HCT116 (cell line): Measurements from ENCODE around the gene KRTAP25-1. TPM values are rescaled to one million over a fixed set of nuclear protein-coding genes. Genes with fewer than 3 reads are reported as not detected.

Source experiments
- ATAC-seq: fragments of 200-7000 bp; cut with Tn5 transposase; 2 replicates; pipeline ENCODE4 v1.9.1; 2020; ENCODE audit warnings: mild to moderate bottlenecking, moderate library complexity
- Bru-seq: library from RNA; stranded (reverse); fragments of 400-500 nt; gene quantifications from one replicate; lab custom pipeline; 2021; lab: Mats Ljungman, UMichigan
- BruChase-seq, 2 experiments: library from RNA; stranded (reverse); fragments of 400-500 nt; gene quantifications; one replicate each; lab custom pipeline; 2021; lab: Mats Ljungman, UMichigan
- BruUV-seq: library from RNA; stranded (reverse); fragments of 400-500 nt; replicated peaks from 2 replicates; lab custom pipeline; 2021; lab: Mats Ljungman, UMichigan
- CTCF ChIA-PET: fragments of 300-600 bp; sonication (Branson Sonifier 250); formaldehyde crosslinking; loops from one replicate; lab custom pipeline; 2021; ENCODE audit warnings: antibody characterized with exemption; lab: Charles Lee
- POLR2A ChIA-PET: fragments of 300-600, 350-600 bp; sonication (Branson Sonifier 250); formaldehyde crosslinking; loops from one replicate; lab custom pipeline; 2021; ENCODE audit warnings: antibody characterized with exemption; lab: Charles Lee
- RAD21 ChIA-PET, 2 experiments: fragments of 300-600 bp; sonication (Branson Sonifier 250); formaldehyde crosslinking; loops; one replicate each; lab custom pipeline; 2023; ENCODE audit warnings: low total read pairs in 2 of 2; ENCODE audit not compliant: uncharacterized antibody in 2 of 2, unreplicated experiment in 2 of 2, low non-redundant PET in 1 of 2; lab: Charles Lee
- DNase-seq: peaks from one replicate; pipeline ENCODE4 v3.0.0-alpha.2; 2010; ENCODE audit warnings: low read depth, low spot score
- H2AFZ ChIP-seq: fragments of 200-600 bp; shearing (Covaris generic), sonication (generic); 2 replicates; pipeline ENCODE4 v1.6.1; 2017; ENCODE audit warnings: low read depth, mixed run types, mixed read lengths, antibody characterized with exemption, low read length; ENCODE audit not compliant: poor library complexity, severe bottlenecking
- H3K27ac ChIP-seq: 2 replicates; pipeline ENCODE4 v1.5.1; 2012; ENCODE audit warnings: low read depth, low read length
- H3K27me3 ChIP-seq: fragments of 200-600 bp; sonication (generic); 2 replicates; pipeline ENCODE4 v1.6.1; 2016; ENCODE audit warnings: mixed run types, low read length, mixed read lengths; ENCODE audit not compliant: insufficient read depth
- H3K36me3 ChIP-seq, 2 experiments: fragments of 200-500 bp in 1 of 2; fragments of 200-600 bp in 1 of 2; sonication (Bioruptor generic) in 1 of 2; sonication (generic) in 1 of 2; 2 replicates each; pipeline versions ENCODE4 v1.5.1 to v1.6.1; 2014 to 2016; ENCODE audit warnings: low read length in 2 of 2, inconsistent platforms in 1 of 2, mixed read lengths in 1 of 2, mixed run types in 1 of 2; ENCODE audit not compliant: insufficient read depth in 2 of 2, control insufficient read depth in 1 of 2
- H3K4me1 ChIP-seq, 2 experiments: fragments of 200-600 bp in 1 of 2; sonication (generic) in 1 of 2; 2 replicates each; pipeline versions ENCODE4 v1.5.1 to v1.6.1; 2012 to 2017; ENCODE audit warnings: low read length in 2 of 2, inconsistent platforms in 1 of 2, mild to moderate bottlenecking in 1 of 2, mixed read lengths in 1 of 2, mixed run types in 1 of 2, moderate library complexity in 1 of 2; ENCODE audit not compliant: insufficient read depth in 2 of 2, control insufficient read depth in 1 of 2
- H3K4me2 ChIP-seq: fragments of 200-600 bp; sonication (generic); 2 replicates; pipeline ENCODE4 v1.6.1; 2017; ENCODE audit warnings: mixed run types, low read length, mixed read lengths
- H3K4me3 ChIP-seq, 2 experiments: fragments of 200-600 bp in 1 of 2; sonication (generic) in 1 of 2; replicated peaks in 1 of 2; 2 replicates each; pipeline ENCODE4 v1.5.1; 2011 to 2016; ENCODE audit warnings: low read length in 2 of 2, control low read depth in 1 of 2, low read depth in 1 of 2, mild to moderate bottlenecking in 1 of 2, mixed read lengths in 1 of 2, mixed run types in 1 of 2
- H3K79me2 ChIP-seq: fragments of 200-600 bp; sonication (generic); 2 replicates; pipeline ENCODE4 v1.6.1; 2017; ENCODE audit warnings: mild to moderate bottlenecking, mixed run types, low read length, moderate library complexity, mixed read lengths; ENCODE audit not compliant: insufficient read depth
- H3K9ac ChIP-seq: fragments of 200-600 bp; sonication (generic); 2 replicates; pipeline ENCODE4 v1.6.1; 2016; ENCODE audit warnings: low read length, mixed read lengths
- H3K9me2 ChIP-seq: fragments of 200-600 bp; sonication (generic), shearing (Covaris generic); 2 replicates; pipeline ENCODE4 v1.6.1; 2017; ENCODE audit warnings: mixed run types, mild to moderate bottlenecking, moderate library complexity; ENCODE audit not compliant: insufficient read depth
- H3K9me3 ChIP-seq, 2 experiments: fragments of 200-500 bp in 1 of 2; fragments of 200-600 bp in 1 of 2; sonication (Bioruptor generic) in 1 of 2; sonication (generic) in 1 of 2; 2 replicates each; pipeline ENCODE4 v1.6.1; 2014 to 2017; ENCODE audit warnings: low read length in 2 of 2, mixed read lengths in 2 of 2, inconsistent platforms in 1 of 2, low read depth in 1 of 2, mild to moderate bottlenecking in 1 of 2, mixed run types in 1 of 2, moderate library complexity in 1 of 2; ENCODE audit not compliant: control insufficient read depth in 1 of 2, insufficient read depth in 1 of 2
- H4K20me1 ChIP-seq: fragments of 200-600 bp; sonication (generic), shearing (Covaris generic); 2 replicates; pipeline ENCODE4 v1.6.1; 2017; ENCODE audit warnings: mixed run types, mild to moderate bottlenecking, moderate library complexity; ENCODE audit not compliant: insufficient read depth
- ATF3 ChIP-seq: IDR thresholded peaks from 2 replicates; pipeline ENCODE4 v1.6.1; 2012
- CBX3 ChIP-seq: IDR thresholded peaks from 2 replicates; pipeline ENCODE4 v1.6.1; 2012; ENCODE audit warnings: low read depth
- CEBPB ChIP-seq: IDR thresholded peaks from 2 replicates; pipeline ENCODE4 v1.6.1; 2012; ENCODE audit warnings: low read depth
- EGR1 ChIP-seq: IDR thresholded peaks from 2 replicates; pipeline ENCODE4 v1.6.1; 2012; ENCODE audit warnings: low read depth
- ELF1 ChIP-seq: IDR thresholded peaks from 2 replicates; pipeline ENCODE4 v1.6.1; 2012; ENCODE audit warnings: low read depth, borderline replicate concordance
- EZH2 ChIP-seq: fragments of 200-600 bp; sonication (generic); IDR thresholded peaks from 2 replicates; pipeline ENCODE4 v1.6.1; 2017; ENCODE audit warnings: antibody characterized with exemption, mixed run types
- FOSL1 ChIP-seq: IDR thresholded peaks from 2 replicates; pipeline ENCODE4 v1.6.1; 2012; ENCODE audit warnings: low read depth
- JUND ChIP-seq: IDR thresholded peaks from 2 replicates; pipeline ENCODE4 v1.6.1; 2012
- POLR2A ChIP-seq: IDR thresholded peaks from 2 replicates; pipeline ENCODE4 v1.7.0; 2011; ENCODE audit warnings: borderline replicate concordance; ENCODE audit not compliant: insufficient read depth, insufficient read length; ENCODE audit errors: extremely low read depth
- POLR2AphosphoS5 ChIP-seq: IDR thresholded peaks from 2 replicates; pipeline ENCODE4 v1.6.1; 2011; ENCODE audit warnings: mild to moderate bottlenecking, low read depth, low read length, moderate library complexity
- REST ChIP-seq: IDR thresholded peaks from 2 replicates; pipeline ENCODE4 v1.6.1; 2012; ENCODE audit warnings: low read depth
- SIN3A ChIP-seq: IDR thresholded peaks from 2 replicates; pipeline ENCODE4 v1.6.1; 2012; ENCODE audit warnings: low read depth
- SP1 ChIP-seq: IDR thresholded peaks from 2 replicates; pipeline ENCODE4 v1.6.1; 2012; ENCODE audit warnings: low read depth
- TCF7L2 ChIP-seq: IDR thresholded peaks from 2 replicates; pipeline ENCODE4 v1.7.0; 2011; ENCODE audit warnings: borderline replicate concordance, inconsistent platforms; ENCODE audit not compliant: insufficient read depth, insufficient read length; ENCODE audit errors: extremely low read depth
- YY1 ChIP-seq: IDR thresholded peaks from 2 replicates; pipeline ENCODE4 v1.6.1; 2011; ENCODE audit warnings: low read length, low read depth, moderate library complexity, mild to moderate bottlenecking; ENCODE audit not compliant: insufficient replicate concordance; ENCODE audit errors: extremely low read depth
- ZBTB33 ChIP-seq: IDR thresholded peaks from 2 replicates; pipeline ENCODE4 v1.6.1; 2011; ENCODE audit warnings: mild to moderate bottlenecking, low read length, moderate library complexity; ENCODE audit not compliant: insufficient replicate concordance; ENCODE audit errors: extremely low read depth
- ZFX ChIP-seq: fragments of 450-650 bp; IDR thresholded peaks from 2 replicates; pipeline ENCODE4 v1.6.1; 2017
- ZNF274 ChIP-seq: fragments of 200-500 bp; sonication (Bioruptor generic); IDR thresholded peaks from 2 replicates; pipeline ENCODE4 v1.6.1; 2014; ENCODE audit warnings: mild to moderate bottlenecking, low read depth, low read length, inconsistent platforms
- intact Hi-C: fragments of 100-400 bp; cut with micrococcal nuclease; formaldehyde crosslinking; loops from 2 replicates; pipeline ENCODE4 v1.10.0; 2022
- long read RNA-seq: library from polyadenylated mRNA; unstranded; transcript quantifications from one replicate; pipeline ENCODE4 v2.0.0, GENCODE V29; 2021; ENCODE audit not compliant: unreplicated experiment
- polyA plus RNA-seq: library from polyadenylated mRNA; unstranded; fragments of >200 nt; gene quantifications from 2 replicates; pipeline ENCODE4 v1.2.1, GENCODE V29; 2012; ENCODE audit warnings: missing spikeins
- total RNA-seq: library from RNA; stranded (reverse); gene quantifications from one replicate; pipeline ENCODE4 v1.2.1, GENCODE V29; 2021; ENCODE audit not compliant: unreplicated experiment
- TF ChIP-seq, protein P1 (sequence below), 3 experiments: fragments of 200-600 bp in 1 of 3; sonication (generic) in 1 of 3; IDR thresholded peaks in 2 of 3; conservative IDR thresholded peaks in 1 of 3; 2 replicates each; pipeline ENCODE4 v1.5.1; 2012 to 2017; ENCODE audit warnings: low read depth in 2 of 3, low read length in 2 of 3, antibody characterized with exemption in 1 of 3, borderline replicate concordance in 1 of 3, control low read depth in 1 of 3, mild to moderate bottlenecking in 1 of 3, mixed read lengths in 1 of 3, mixed run types in 1 of 3, moderate library complexity in 1 of 3; ENCODE audit not compliant: insufficient read depth in 1 of 3

KRTAP25-1 gene
- total RNA-seq (not detected), Bru-seq, nascent RNA (not detected), BruChase-seq, experiment 1, labeled RNA remaining after a 6-hour chase (not detected), BruChase-seq, experiment 2, labeled RNA remaining after a 2-hour chase (not detected)
- not detected in 2 replicates for polyA plus RNA-seq
- long read RNA-seq, result 0 reads

GRCh38 chr21:30289215-30289614 is at the start of gene KRTAP25-1:
TSS of gene KRTAP25-1 (minus strand) at chr21:30289514. CDS start at chr21:30289490, 24 bp downstream.
- ChIA-PET RAD21 (no interaction called here), CTCF (no interaction called here), POLR2A (no interaction called here)
- H3K9me3 ChIP-seq, result peaks cover 12 to 34% of the 10 kb centered on the region in 2 experiments; a peak in 2 of 4 replicates
- H3K9me2 ChIP-seq, result no peaks in the 10 kb centered on the region
- no TSS peak for BruUV-seq
- TF ChIP-seq TCF7L2 (no peak), JUND (no peak), CEBPB (no peak), FOSL1 (no peak), POLR2AphosphoS5 (no peak), EGR1 (no peak), REST (no peak), ATF3 (no peak), ZBTB33 (no peak), SIN3A (no peak), ELF1 (no peak), ZNF274 (no peak), CBX3 (no peak), POLR2A (no peak), ZFX (no peak), YY1 (no peak), SP1 (no peak), EZH2 (no peak)
- TF ChIP-seq, protein P1, sequence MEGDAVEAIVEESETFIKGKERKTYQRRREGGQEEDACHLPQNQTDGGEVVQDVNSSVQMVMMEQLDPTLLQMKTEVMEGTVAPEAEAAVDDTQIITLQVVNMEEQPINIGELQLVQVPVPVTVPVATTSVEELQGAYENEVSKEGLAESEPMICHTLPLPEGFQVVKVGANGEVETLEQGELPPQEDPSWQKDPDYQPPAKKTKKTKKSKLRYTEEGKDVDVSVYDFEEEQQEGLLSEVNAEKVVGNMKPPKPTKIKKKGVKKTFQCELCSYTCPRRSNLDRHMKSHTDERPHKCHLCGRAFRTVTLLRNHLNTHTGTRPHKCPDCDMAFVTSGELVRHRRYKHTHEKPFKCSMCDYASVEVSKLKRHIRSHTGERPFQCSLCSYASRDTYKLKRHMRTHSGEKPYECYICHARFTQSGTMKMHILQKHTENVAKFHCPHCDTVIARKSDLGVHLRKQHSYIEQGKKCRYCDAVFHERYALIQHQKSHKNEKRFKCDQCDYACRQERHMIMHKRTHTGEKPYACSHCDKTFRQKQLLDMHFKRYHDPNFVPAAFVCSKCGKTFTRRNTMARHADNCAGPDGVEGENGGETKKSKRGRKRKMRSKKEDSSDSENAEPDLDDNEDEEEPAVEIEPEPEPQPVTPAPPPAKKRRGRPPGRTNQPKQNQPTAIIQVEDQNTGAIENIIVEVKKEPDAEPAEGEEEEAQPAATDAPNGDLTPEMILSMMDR (IDR thresholded peaks at IDR 0.05 in 2 of 3, conservative IDR thresholded peaks at IDR 0.05 in 1 of 3; ENCODE audit: borderline replicate concordance in 1 of 3, insufficient read depth in 1 of 3, low read depth in 2 of 3, low read length in 2 of 3), result no peak
- no peaks in the 10 kb centered on the region for H3K36me3 ChIP-seq
- no peak within 1 kb of the TSS for H2AFZ ChIP-seq
- no peaks in the 10 kb centered on the region for H3K27me3 ChIP-seq
- H3K4me1 ChIP-seq, result no peaks in the 10 kb centered on the region
- H3K79me2 ChIP-seq, result no peaks in the 10 kb centered on the region
- intact Hi-C loops, result no loop called here
- no peak within 1 kb of the TSS for H3K27ac ChIP-seq
- H4K20me1 ChIP-seq, result no peaks in the 10 kb centered on the region
- no peak within 1 kb of the TSS for H3K4me3 ChIP-seq
- no peak within 1 kb of the TSS for H3K9ac ChIP-seq
- ATAC-seq (no peak), DNase-seq (no peak)
- no peak within 1 kb of the TSS for H3K4me2 ChIP-seq
